KG1 (cell line): Measurements from ENCODE around the gene NUMA1.

Experiments used
- DNase-seq: peaks from one replicate; lab custom pipeline; 2025; lab: John Stamatoyannopoulos, UW

NUMA1 gene

GRCh38 chr11:71976551-71976950 is 103.8 kb downstream of the NUMA1 start:
- DNase-seq = no peak

- no peak for DNase-seq
Measured at GRCh38 chr11:71971680-71972079, 108.7 kb downstream of the NUMA1 start.

GRCh38 chr11:71964641-71965040 is 115.7 kb downstream of the NUMA1 start:
- DNase-seq = no peak

DNA sequence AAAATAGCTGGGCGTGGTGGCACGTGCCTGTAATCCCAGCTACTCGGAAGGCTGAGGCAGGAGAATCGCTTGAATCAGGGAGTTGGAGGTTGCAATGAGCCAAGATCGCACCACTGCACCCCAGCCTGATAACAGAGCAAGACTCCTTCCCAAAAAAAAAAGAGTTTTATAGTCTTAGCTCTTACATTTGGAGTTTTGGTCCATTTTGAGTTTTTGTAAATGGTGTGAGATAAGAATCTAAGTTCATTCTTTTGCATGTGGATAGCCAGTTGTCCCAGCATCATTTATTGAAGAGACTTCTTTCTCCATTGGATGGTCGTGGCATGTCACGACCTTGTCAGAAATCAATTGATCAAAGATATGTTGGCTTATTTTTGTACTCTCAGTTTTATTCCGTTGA is 116.9 kb downstream of the NUMA1 start:
- DNase-seq = no peak

GRCh38 chr11:71962428-71963038 is 117.8 kb downstream of the NUMA1 start:
- no peak for DNase-seq

DNA sequence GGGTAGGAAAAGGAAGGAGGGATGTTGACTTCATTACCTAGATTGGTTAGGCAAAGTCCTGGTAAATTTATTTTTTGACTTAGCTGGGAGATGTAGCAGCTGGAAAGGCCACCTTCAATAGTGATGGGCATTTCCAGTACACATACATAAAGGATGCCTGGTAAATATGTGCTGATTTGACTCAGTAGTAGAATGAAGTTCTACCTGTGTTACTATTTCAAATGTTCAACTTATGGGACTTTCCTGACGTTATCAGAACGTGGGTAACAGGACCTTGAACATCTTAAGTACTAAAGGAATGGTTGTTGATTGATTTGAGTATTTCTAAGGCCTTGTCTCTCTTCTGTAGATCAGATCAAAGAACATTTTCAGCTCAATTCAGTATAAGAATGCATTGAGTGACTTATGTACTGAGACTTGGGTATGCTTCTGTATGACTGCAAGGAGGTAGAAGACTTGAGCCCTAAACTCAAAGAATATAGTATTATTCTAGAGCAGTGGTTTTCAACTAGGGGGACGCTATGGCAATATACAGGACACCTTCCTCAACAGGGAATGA is 124.4 kb downstream of the NUMA1 start:
- no peak for DNase-seq
